Neutrophil (primary cell): ENCODE measurements around the gene CRABP2.

Experiments
- H3K27ac ChIP-seq: fragments of 200-600 bp; sonication (generic); 2 replicates; pipeline ENCODE4 v1.5.1; 2016; ENCODE audit warnings: mild to moderate bottlenecking, moderate library complexity
- H3K27me3 ChIP-seq: fragments of 200-600 bp; sonication (generic); 2 replicates; pipeline ENCODE4 v1.6.0; 2016; ENCODE audit warnings: mild to moderate bottlenecking
- H3K36me3 ChIP-seq: fragments of 200-600 bp; sonication (generic); 2 replicates; pipeline ENCODE4 v1.5.1; 2017
- H3K4me1 ChIP-seq, 2 experiments: fragments of 200-600 bp in 1 of 2; sonication (generic) in 1 of 2; 1 replicate in 1 of 2; 2 replicates in 1 of 2; pipeline versions ENCODE4 v1.5.1 to v1.6.1; 2013 to 2016; ENCODE audit warnings: low read depth in 1 of 2, low read length in 1 of 2, mild to moderate bottlenecking in 1 of 2, moderate library complexity in 1 of 2; ENCODE audit not compliant: control insufficient read depth in 1 of 2, insufficient read depth in 1 of 2
- H3K4me3 ChIP-seq, 2 experiments: fragments of 200-600 bp in 1 of 2; sonication (generic) in 1 of 2; 1 replicate in 1 of 2; 2 replicates in 1 of 2; pipeline ENCODE4 v1.5.1; 2013 to 2016; ENCODE audit warnings: low read depth in 1 of 2, low read length in 1 of 2, mild to moderate bottlenecking in 1 of 2, moderate library complexity in 1 of 2
- H3K9me3 ChIP-seq: fragments of 200-600 bp; sonication (generic); 2 replicates; pipeline ENCODE4 v1.5.1; 2016
- TF ChIP-seq, protein P1 (sequence below): fragments of 200-600 bp; sonication (generic); IDR thresholded peaks from 2 replicates; pipeline ENCODE4 v1.5.1; 2016; ENCODE audit warnings: antibody characterized with exemption

CRABP2 gene

DNA sequence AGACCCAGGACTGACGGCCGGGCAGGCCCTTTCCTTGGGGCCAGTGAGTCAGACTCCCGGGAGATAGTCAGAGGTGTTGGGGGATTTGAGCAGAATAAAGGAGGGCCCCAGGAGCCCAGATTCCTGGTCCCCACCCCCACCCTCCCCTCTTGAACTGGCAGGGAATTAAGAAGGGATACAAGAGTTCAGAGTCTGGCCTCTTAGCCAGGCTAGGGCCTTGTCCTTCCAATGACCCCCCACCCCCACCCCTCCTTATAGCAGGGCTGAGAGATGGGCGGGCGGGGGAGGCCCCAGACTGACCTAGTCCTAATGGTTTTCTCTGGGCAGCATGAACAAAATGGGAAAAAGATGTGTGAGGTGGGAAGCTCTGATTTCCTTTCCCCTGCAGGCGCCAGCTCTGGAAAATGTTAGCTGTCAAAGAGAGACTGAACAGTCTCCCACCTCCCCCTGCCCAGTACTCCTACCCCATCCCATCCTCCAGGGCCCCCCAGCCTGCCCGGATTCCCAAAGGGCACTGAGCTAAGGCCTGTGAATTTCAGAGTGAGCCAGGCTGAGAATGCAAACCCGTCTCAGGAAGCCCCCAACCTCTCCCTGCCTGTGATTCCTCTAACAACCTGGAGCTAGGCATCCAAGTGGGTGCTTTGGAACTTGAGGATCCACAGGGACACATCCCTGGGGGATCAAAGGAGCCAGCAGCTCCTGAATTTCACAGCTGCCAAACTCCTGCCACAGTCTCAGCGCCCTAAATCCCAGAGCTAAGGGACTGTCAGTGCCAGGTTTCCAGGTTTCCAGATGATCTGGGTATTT is 5.8 kb upstream of the CRABP2 start:
- H3K27me3 ChIP-seq, result peaks cover 38% of the 10 kb centered on the region
- no peak overlapping the region for H3K4me3 ChIP-seq
- H3K36me3 ChIP-seq, result peaks cover 14% of the 10 kb centered on the region
- no peaks in the 10 kb centered on the region for H3K9me3 ChIP-seq
- H3K27ac ChIP-seq, result no peak overlapping the region
- TF ChIP-seq, protein P1, sequence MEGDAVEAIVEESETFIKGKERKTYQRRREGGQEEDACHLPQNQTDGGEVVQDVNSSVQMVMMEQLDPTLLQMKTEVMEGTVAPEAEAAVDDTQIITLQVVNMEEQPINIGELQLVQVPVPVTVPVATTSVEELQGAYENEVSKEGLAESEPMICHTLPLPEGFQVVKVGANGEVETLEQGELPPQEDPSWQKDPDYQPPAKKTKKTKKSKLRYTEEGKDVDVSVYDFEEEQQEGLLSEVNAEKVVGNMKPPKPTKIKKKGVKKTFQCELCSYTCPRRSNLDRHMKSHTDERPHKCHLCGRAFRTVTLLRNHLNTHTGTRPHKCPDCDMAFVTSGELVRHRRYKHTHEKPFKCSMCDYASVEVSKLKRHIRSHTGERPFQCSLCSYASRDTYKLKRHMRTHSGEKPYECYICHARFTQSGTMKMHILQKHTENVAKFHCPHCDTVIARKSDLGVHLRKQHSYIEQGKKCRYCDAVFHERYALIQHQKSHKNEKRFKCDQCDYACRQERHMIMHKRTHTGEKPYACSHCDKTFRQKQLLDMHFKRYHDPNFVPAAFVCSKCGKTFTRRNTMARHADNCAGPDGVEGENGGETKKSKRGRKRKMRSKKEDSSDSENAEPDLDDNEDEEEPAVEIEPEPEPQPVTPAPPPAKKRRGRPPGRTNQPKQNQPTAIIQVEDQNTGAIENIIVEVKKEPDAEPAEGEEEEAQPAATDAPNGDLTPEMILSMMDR, result no peak
- no peaks in the 10 kb centered on the region for H3K4me1 ChIP-seq

DNA sequence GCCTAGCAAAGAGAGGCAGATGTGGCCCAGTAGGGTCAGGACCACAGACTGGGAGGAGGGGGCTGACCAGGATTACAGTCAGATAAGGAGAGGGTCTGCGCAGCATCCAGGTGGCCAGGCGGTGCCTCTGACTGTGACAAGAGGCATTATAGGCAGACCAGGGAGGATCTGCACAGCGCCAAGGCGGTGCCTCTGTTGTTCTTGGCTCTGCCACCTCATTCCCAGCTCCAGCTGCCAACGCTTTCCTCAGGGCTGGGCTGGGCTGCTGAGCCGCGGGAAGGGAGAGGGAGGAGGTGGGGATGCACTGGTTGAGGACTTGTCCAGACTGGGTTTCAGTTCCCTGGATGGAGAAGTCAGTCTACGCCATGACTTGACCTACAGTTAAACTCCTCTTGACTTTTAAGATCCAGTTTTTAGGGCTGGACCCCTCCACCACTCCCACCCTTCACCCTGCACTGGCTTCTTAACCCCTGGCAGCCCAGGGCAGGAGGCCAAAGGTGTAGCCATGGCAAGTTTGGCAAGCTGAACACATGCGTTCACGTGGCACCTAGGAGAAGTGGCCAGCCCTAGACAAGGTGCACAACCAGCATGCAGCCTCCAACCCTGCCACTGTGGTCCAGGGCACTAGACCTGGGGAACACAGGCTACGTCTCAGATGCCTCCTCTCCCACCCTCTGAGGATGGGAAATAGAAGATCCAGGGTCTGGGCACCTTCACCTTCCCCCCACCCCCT is 4.5 kb upstream of the CRABP2 start:
- peaks cover 9% of the 10 kb centered on the region for H3K36me3 ChIP-seq
- H3K4me1 ChIP-seq, result peaks cover 0 to 11% of the 10 kb centered on the region in 2 experiments
- H3K9me3 ChIP-seq, result no peaks in the 10 kb centered on the region
- no peak overlapping the region for H3K27ac ChIP-seq
- peaks cover 51% of the 10 kb centered on the region for H3K27me3 ChIP-seq
- no peak overlapping the region for H3K4me3 ChIP-seq
- TF ChIP-seq, protein P1, result no peak

- H3K36me3 ChIP-seq, result peaks cover 9% of the 10 kb centered on the region
- TF ChIP-seq, protein P1, result no peak
- peaks cover 60% of the 10 kb centered on the region for H3K27me3 ChIP-seq
- H3K27ac ChIP-seq, result no peak overlapping the region
- H3K4me3 ChIP-seq, result no peak overlapping the region
- H3K9me3 ChIP-seq, result no peaks in the 10 kb centered on the region
- peaks cover 0 to 11% of the 10 kb centered on the region in 2 experiments for H3K4me1 ChIP-seq
Measured at GRCh38 chr1:156709031-156709430, 3.6 kb upstream of the CRABP2 start.

DNA sequence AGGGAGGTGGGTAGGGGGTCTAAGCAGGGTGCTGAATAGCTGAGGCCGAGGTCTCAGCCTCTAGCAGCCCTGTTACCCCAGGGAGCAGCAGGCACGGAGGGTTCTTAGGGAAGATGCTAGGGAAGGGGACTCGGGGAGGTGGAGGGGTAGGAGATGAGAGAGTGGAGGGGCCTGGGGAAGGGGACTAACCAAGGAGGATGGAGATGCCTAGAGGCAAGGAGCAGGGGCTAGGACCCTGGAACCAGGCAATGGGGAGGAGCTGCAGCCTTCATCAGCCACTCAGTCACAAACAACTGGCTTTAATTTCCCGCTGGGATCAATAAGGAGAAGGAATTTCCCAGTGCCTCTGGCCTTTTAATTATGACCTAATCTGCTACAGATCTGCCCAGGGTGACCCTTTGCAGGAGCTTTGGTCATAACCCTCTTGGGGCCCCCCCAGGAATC is 2.9 kb upstream of the CRABP2 start:
- Histone ChIP-seq H3K27me3 (peaks cover 68% of the 10 kb centered on the region), H3K27ac (no peak overlapping the region), H3K36me3 (peaks cover 9% of the 10 kb centered on the region), H3K4me3 (no peak overlapping the region), H3K9me3 (no peaks in the 10 kb centered on the region), H3K4me1 (peaks cover 0 to 11% of the 10 kb centered on the region in 2 experiments)
- TF ChIP-seq, protein P1, result no peak

DNA sequence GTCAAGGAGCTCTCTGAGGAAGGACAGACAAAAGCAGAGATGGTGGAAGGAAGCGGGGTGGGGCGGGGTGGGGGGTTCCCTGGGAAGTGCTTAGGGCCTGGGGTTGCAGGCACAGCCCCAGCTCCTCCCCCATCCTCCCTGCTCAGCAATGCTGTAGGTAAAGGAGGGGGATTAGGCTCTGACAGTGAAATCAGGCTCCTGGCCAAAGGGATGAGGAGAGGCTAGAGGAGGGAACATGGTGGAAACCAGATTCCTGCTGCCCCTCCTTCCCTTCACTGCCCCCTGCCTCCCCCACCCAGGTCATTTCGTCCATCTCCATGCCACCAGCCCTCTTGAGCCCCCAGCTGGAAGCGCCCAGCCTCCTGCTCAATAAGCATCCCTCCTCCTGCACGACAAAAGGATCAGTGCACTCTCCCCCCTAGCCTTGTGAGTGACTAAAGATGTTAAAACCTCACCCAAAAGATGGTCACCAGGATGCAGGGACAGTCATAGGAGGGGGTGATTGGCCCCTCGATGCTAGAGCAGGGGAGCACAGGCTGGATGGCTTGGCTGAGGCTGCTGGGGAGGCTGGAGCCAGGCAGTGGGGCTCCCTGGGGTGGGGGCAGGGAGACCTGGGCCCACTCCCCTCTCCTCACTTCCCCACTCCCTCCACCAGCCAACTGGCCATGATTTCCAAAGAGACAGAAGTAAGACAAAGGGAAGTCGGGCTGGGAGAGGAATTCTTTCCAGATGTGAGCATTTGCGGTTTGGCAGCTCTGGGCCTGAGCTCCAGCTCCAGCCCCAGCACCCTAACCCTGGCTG is 2.2 kb upstream of the CRABP2 start:
- H3K27ac ChIP-seq, result no peak overlapping the region
- no peak overlapping the region for H3K4me3 ChIP-seq
- H3K9me3 ChIP-seq, result no peaks in the 10 kb centered on the region
- TF ChIP-seq, protein P1, result no peak
- peaks cover 7% of the 10 kb centered on the region for H3K36me3 ChIP-seq
- peaks cover 74% of the 10 kb centered on the region for H3K27me3 ChIP-seq
- H3K4me1 ChIP-seq, result peaks cover 0 to 11% of the 10 kb centered on the region in 2 experiments
